Adrenal gland (tissue), 12 donors: ENCODE data around the gene CFAP70. TPM values are rescaled to one million over a fixed set of nuclear protein-coding genes. Genes with fewer than 3 reads are reported as not detected.

Experiments used
- DNase-seq, 7 donors: peaks; one replicate each; pipeline ENCODE4 v3.0.0-alpha.2; 2019 to 2020
- H3K27ac ChIP-seq, 5 donors: fragments of 200-600 bp; sonication (generic) in 4 of 5; 1 replicate in 3 of 5; 2 replicates in 2 of 5; pipeline versions ENCODE4 v1.5.1 to v1.8.0; 2016 to 2020; ENCODE audit warnings: mild to moderate bottlenecking in 1 of 5
- H3K27me3 ChIP-seq: fragments of 200-600 bp; 2 replicates; pipeline ENCODE4 v1.8.0; 2021
- H3K36me3 ChIP-seq, 2 donors: fragments of 200-600 bp; replicated peaks in 1 of 2; 1 replicate in 1 of 2; 2 replicates in 1 of 2; pipeline versions ENCODE4 v1.5.1 to v1.8.0; 2018 to 2022
- H3K4me1 ChIP-seq, 2 donors: fragments of 200-600 bp; replicated peaks in 1 of 2; 1 replicate in 1 of 2; 2 replicates in 1 of 2; pipeline versions ENCODE4 v1.5.1 to v1.8.0; 2018 to 2021
- H3K4me3 ChIP-seq, 4 donors: fragments of 200-600 bp; sonication (generic) in 3 of 4; one replicate each; pipeline ENCODE4 v1.5.1; 2016 to 2018
- H3K9me3 ChIP-seq, 3 donors: fragments of 200-600 bp; sonication (generic) in 1 of 3; replicated peaks in 1 of 3; 1 replicate in 2 of 3; 2 replicates in 1 of 3; pipeline versions ENCODE4 v1.5.1 to v1.8.0; 2016 to 2021
- POLR2A ChIP-seq, 2 donors: fragments of 450-650 bp; IDR thresholded peaks; one replicate each; pipeline ENCODE4 v1.6.1; 2017; ENCODE audit warnings: antibody characterized with exemption in 2 of 2, mild to moderate bottlenecking in 2 of 2, moderate library complexity in 1 of 2
- whole genome bisulfite sequencing, 4 donors: extraction: QIAGEN DNeasy Blood & Tissue Kit in 2 of 4; methylation state at CpG; one replicate each; pipeline versions ENCODE4 v1.1.5 to v1.1.7; 2013 to 2017; 5-methylcytosine and 5-hydroxymethylcytosine counted together
- intact Hi-C, 2 donors: fragments of 100-400 bp; cut with DNase I; formaldehyde crosslinking; loops; one replicate each; pipeline versions ENCODE4 v1.14.1 to v1.15.0; 2022 to 2023
- polyA plus RNA-seq, 3 donors: library from polyadenylated mRNA; stranded (reverse); fragments of 200-250 nt in 2 of 3; fragments of 350-450 nt in 1 of 3; fragmentation: Illumina TruSeq in 1 of 3; extraction: RNeasy Lipid Tissue Mini Kit (QIAGEN cat#74804) in 1 of 3; gene quantifications; one replicate each; pipeline ENCODE4 v1.2.3, GENCODE V29; 2013 to 2014
- total RNA-seq, 9 donors: library from RNA; depleted of rRNA in 4 of 9; stranded (reverse); fragments of >200 nt in 4 of 9; fragments of 120-200 nt in 1 of 9; fragmentation: NEBNext Ultra II Directional in 1 of 9; extraction: Animal tissue kit (Norgen Biotek cat#: 25700) in 1 of 9; gene quantifications; one replicate each; pipeline versions ENCODE4 v1.1.0 to v1.2.4, GENCODE V29; 2013 to 2023
- TF ChIP-seq, protein P1 (sequence below), 6 experiments: fragments of 450-650 bp in 4 of 6; fragments of 200-600 bp in 2 of 6; sonication (generic) in 1 of 6; IDR thresholded peaks; 1 replicate in 5 of 6; 2 replicates in 1 of 6; pipeline versions ENCODE4 v1.5.1 to v1.8.0; 2016 to 2021; ENCODE audit warnings: antibody characterized with exemption in 6 of 6, mild to moderate bottlenecking in 2 of 6, moderate library complexity in 1 of 6
- donor health status: healthy with polysubstance abuse.
- donor health status: Bipolar disorder and iron deficiency.
- donor health status: DM: yes; HTN: yes; CAD: no.
- donor health status: DM: no; HTN: no; CAD: no.
- donor health status: DM: no; HTN: no; CAD: no.
- donor health status: DM: yes; HTN: yes; CAD: no.

CFAP70 gene
- total and polyA plus RNA-seq, 12 donors = 1.6 to 43.6 (median 6.7) TPM

DNA sequence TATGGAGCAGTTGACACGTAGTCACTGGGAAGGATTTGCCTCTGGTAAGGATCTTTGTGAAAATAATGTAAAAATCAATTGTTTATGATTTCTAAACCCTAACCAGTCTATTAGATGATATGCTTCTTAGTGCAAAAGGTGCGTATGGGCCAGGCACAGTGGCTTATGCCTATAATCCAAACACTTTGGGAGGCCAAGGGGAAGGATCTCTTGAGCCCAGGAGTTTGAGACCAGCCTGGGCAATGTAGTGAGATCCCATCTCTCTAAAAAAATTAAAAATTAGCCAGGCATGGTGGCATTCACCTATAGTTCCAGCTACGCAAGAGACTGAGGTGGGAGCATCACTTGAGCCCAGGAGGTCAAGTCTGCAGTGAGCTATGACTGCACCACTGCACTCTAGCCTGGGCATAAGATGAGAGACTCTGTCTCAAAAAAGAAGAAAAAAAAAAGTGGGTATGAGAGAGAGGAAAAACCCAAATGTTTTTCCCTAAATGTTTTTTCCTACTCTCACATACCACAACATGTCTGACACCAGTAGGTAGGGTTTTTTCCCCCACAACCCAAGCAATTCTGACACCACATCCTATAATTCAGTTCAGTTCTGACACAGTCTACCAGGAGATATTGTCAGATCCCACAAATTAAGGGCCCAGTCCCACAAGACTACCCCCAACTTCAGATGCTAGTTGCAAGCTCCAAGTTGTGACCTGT, 148.1 kb downstream of the CFAP70 start:
- WGBS, 4 donors = 97 to 99% (median 98%) methylated on average over 3 of the region's 3 CpGs
- no peak for DNase-seq
- intact Hi-C loops = no loop called here
- H3K36me3 ChIP-seq = no peaks in the 10 kb centered on the region
- H3K4me3 ChIP-seq = no peak overlapping the region
- no peak overlapping the region for H3K27ac ChIP-seq
- no peaks in the 10 kb centered on the region for H3K9me3 ChIP-seq
- H3K4me1 ChIP-seq = peaks cover 0 to 9% of the 10 kb centered on the region in 2 donors
- TF ChIP-seq, protein P1, sequence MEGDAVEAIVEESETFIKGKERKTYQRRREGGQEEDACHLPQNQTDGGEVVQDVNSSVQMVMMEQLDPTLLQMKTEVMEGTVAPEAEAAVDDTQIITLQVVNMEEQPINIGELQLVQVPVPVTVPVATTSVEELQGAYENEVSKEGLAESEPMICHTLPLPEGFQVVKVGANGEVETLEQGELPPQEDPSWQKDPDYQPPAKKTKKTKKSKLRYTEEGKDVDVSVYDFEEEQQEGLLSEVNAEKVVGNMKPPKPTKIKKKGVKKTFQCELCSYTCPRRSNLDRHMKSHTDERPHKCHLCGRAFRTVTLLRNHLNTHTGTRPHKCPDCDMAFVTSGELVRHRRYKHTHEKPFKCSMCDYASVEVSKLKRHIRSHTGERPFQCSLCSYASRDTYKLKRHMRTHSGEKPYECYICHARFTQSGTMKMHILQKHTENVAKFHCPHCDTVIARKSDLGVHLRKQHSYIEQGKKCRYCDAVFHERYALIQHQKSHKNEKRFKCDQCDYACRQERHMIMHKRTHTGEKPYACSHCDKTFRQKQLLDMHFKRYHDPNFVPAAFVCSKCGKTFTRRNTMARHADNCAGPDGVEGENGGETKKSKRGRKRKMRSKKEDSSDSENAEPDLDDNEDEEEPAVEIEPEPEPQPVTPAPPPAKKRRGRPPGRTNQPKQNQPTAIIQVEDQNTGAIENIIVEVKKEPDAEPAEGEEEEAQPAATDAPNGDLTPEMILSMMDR (IDR thresholded peaks at IDR 0.05) = no peak
- no peak for TF ChIP-seq POLR2A (IDR thresholded peaks at IDR 0.05)
- H3K27me3 ChIP-seq = no peaks in the 10 kb centered on the region

DNA sequence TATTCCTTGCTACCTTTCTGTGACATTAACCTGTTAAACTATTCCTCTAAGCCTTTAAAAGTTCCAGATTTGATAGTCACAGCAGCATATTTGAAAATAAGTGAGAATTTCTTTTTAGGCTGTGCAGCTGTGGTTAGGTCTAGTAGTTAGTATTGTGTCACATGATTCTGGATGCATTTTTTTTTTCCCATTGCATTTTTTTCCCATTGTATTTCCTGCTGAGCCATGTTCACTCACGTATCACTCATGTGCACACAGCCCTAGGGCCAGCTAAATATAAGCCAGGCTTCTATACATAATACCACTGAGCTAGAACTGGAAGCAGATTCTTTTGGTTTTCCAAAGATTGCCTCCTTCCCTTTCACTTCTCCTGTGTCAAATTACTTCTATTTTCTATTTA, 149.0 kb downstream of the CFAP70 start:
- no peak overlapping the region for H3K4me3 ChIP-seq
- H3K4me1 ChIP-seq = peaks cover 0 to 9% of the 10 kb centered on the region in 2 donors
- no peaks in the 10 kb centered on the region for H3K27me3 ChIP-seq
- no peaks in the 10 kb centered on the region for H3K36me3 ChIP-seq
- intact Hi-C loops = no loop called here
- WGBS, 4 donors = 76 to 90% (median 80%) methylated on average over 1 of the region's 1 CpG
- no peak for DNase-seq
- H3K9me3 ChIP-seq = no peaks in the 10 kb centered on the region
- TF ChIP-seq, protein P1 (IDR thresholded peaks at IDR 0.05) = no peak
- no peak for TF ChIP-seq POLR2A (IDR thresholded peaks at IDR 0.05)
- no peak overlapping the region for H3K27ac ChIP-seq

DNA sequence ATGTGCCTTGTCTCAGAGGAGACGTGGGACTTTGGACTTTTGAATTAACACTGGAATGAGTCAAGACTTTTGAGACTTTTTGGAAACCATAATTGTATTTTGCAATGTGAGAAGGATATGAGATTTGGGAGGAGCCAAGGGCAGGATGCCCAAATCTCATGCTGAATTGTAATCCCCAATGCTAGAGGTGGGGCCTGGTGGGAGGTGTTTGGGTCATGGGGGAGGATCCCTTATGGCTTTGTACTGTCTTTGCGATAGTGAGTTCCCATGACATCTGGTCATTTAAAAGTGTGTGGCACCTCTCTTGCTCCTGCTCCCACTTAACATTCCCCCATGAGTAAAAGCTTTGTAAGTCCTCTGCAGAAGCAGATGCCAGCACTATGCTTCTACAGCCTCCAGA, 150.8 kb downstream of the CFAP70 start:
- Histone ChIP-seq H3K27me3 (no peaks in the 10 kb centered on the region), H3K36me3 (no peaks in the 10 kb centered on the region), H3K4me1 (peaks cover 0 to 7% of the 10 kb centered on the region in 2 donors), H3K9me3 (no peaks in the 10 kb centered on the region), H3K27ac (no peak overlapping the region), H3K4me3 (no peak overlapping the region)
- intact Hi-C loops = no loop called here
- TF ChIP-seq, protein P1 (IDR thresholded peaks at IDR 0.05) = no peak
- TF ChIP-seq POLR2A (IDR thresholded peaks at IDR 0.05) = no peak
- WGBS, 4 donors = 84 to 96% (median 85%) methylated on average over 2 of the region's 2 CpGs
- DNase-seq = no peak

DNA sequence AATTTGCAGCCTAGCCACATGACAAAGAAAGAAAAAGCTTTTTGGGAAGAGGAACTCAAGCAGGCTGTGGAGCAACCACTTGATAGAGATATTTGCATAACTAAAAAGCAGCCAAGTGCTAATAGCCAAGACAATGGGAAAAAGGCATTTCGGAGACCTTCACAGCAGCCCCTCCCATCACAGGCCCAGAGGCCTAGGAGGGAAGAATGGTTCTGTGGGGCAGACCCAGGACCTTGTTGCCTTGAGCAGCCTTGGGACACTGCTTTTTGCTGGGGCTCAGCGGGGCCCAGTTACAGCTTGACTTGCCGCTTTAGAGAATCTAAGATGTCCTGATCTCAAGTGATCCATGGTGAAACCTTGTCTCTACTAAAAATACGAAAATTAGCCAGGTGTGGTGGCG, 152.3 kb downstream of the CFAP70 start:
- no peak for DNase-seq
- Histone ChIP-seq H3K36me3 (no peaks in the 10 kb centered on the region), H3K9me3 (no peaks in the 10 kb centered on the region), H3K4me3 (no peak overlapping the region), H3K27me3 (no peaks in the 10 kb centered on the region), H3K4me1 (no peaks in the 10 kb centered on the region), H3K27ac (no peak overlapping the region)
- no peak for TF ChIP-seq POLR2A (IDR thresholded peaks at IDR 0.05)
- TF ChIP-seq, protein P1 (IDR thresholded peaks at IDR 0.05) = no peak
- 95 to 98% (median 97%) methylated on average over 5 of the region's 5 CpGs for WGBS, 4 donors
- intact Hi-C loops = no loop called here
